Mesenteric fat pad (tissue), 1 donor: ENCODE data around the gene SOX13. TPM values are rescaled to one million over a fixed set of nuclear protein-coding genes. Genes with fewer than 3 reads are reported as not detected.

Experiments used
- DNase-seq: peaks from one replicate; pipeline ENCODE4 v3.0.0-alpha.2; 2020; ENCODE audit warnings: low spot score
- total RNA-seq: library from RNA; stranded (reverse); fragmentation: NEBNext Ultra II Directional; extraction: Animal tissue kit (Norgen Biotek cat#: 25700); gene quantifications from one replicate; pipeline ENCODE4 v1.2.1, GENCODE V29; 2021
- donor health status: DM: yes; HTN: yes; CAD: no.

Gene SOX13
- total RNA-seq, 1 donor from 2014 or later, result 33.1 TPM

DNA sequence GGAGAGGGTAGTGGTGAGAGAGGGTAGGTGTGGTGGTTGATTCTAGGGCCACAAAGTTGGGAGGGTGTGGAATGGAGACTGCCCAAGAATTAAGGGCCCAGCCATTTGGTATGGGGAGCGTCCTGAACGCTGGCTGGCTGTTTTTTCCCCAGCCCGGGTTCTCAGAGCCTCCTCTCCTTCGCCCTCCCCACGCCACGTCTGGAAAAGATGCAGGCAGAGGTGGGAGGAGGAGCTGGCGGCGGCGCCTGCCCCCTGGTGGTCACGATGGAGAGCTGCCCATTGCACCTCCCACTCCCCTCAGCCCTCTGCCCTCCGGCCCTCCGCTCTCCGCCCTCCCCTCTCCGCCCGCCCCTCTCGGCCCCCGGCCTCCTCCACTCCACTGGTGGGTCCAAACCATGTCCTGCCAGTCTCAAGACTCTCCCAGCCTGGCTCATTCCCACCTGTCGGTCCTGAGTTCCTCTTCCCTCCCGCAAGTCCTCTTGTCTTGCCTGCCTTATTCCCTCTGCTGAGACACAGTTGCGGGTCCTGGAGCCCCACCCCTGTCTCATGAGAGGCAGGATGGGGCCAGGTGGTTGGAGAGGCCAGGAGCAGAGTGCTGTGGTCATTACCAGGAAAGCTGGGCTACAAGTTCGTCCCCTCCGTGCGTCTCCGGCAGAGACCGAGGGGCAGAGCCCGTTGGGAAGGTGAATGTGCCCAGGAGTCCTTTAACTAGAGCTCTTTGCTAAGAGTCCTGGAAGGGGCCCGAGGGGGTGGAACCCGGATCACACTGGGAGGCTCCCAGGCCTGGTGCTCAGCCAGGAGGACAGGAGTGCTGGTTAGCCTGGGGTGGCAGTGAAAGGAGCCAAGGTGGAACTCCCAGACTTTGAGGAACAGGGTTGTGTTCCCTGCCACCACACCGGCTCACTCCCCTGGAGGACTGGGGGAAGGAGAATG, 56.3 kb downstream of the SOX13 start:
- no peak for DNase-seq

DNA sequence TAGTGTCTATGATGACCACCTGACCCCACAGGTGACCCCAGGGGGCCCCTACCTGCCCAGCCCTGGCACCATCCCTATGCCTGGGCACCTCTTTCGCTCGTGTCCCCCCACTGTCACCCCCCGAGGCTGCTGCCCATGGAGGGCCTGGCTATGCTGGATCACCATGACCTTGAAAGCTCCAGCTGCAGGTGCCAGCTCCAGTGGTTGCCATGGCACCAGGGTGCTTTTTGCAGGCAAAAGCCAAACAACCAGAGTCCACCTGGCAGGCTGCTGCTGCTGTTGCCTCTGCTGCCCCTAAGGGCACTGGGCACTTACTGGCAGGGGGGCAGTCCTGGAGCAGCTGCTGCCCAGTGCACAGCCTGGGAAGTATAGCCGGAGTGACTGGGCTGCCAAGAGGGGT, 57.3 kb downstream of the SOX13 start:
- DNase-seq, result no peak

DNA sequence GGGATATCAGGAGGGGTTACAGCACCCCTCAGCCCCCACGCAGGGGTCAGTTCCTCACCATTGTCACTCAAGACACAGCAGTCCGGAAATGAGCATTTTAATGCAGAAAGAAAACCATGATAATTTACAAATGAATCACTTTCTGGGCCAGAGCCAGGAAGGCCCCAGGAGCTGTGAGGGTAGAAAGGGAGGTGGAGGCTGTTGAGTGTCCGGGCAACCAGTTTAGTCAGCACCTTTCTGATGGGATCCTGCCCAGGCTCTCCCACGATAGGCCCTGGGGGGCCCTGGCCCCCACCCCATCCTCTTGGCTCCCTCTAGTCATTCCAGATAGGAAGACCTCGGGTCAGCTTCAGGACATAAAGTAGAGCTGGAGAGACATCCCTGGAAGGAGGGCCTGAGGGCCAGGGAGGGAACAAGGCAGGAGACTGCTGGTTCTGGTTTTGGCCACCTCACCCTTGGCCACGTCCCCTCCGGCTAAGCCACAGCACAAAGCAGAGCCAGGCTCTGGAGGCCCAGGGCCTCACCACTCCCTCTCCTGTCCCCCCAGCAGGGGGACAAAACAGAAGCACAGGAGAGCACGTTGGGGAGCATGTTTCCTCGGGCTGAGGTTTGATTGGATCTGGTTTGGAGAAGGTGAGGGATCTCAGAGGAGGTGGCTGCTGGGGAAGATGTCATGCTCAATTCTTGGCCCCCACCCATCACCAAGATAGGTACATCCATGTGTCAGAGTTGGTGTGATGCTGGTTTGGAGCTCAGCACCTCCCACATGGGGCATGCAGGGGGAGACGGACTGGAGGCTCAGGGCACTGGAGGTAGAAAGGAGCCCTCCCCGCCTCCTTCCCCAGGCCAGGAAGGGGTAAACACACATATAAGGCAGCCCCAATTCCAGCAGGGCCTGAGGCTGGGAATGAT, 58.3 kb downstream of the SOX13 start:
- DNase-seq, result no peak

DNA sequence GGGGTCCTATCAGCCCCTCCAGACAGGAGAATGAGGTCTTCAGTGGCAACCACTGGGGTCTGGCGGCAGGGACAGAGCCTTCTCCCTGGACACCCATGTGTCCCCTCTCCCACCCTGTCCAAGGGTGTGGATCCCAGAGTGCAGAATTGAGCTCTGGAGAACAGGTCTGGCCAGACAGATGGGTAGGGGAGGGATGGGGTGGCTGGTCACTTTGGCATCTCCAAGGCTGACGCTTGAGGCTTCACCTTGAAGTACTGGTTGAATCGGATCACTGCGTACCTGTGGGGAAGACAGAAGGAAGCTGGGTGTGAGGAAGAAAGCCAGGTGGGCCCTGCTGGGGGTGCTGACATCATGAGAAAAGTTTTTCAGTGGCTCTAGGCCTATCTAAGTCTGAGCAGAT, 59.1 kb downstream of the SOX13 start:
- no peak for DNase-seq

DNA sequence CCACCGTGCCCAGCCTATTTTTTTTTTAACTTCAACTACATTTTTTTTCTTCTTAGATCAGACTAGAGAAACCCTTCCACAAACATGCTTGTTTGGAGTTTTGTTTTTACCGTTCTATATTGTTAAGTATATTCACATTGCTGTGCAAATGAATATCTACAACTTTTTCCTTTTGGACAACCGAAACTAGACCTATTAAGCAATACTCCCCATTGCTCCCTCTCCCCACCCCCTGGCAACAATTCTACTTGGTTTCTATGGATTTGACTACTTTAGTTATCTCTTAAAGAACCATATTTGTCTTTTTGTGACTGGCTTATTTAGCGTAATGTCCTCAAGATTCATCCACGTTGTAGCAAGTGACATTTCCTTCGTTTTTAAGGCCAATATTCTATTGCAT, 59.8 kb downstream of the SOX13 start:
- DNase-seq, result no peak

DNA sequence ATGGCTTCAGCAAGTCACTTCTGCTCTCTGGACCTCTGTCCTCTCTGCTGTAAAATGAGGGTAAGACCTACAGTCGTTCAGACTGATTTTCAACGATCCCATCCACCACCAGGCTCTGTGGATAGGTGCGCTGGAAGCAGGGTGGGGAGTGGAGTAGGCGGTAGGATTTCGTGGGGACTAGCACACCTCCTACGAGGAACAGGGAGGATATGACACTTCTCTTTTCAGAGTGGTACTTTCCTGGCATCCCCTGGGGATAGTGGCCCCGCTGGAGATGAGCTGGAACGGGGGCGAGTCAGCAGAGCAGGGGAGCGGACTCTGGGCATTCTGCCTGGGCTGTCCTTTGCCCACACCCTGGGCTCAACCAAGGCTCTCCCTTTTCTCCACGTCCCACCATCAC, 61.2 kb downstream of the SOX13 start:
- no peak for DNase-seq

DNA sequence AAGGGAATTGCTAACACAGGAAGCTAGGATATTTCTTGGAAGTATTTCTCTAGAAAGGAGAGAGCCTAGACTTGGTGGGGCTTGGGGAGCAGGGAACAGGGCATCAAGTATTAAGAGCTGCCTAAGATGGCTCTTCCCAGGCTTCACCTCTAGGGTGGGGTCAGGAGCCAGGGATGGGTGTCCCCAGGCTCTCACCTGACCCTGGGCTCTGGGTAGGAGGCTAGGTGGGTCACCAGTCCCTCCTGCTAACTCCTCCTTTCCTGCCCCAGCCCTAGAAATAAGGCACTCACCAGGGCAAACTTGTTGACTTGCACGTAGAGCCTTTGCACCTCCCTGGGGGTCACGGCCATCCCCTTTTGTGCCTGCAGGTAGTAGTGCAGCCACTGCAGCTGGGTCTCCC, 63.9 kb downstream of the SOX13 start:
- DNase-seq, result no peak

DNA sequence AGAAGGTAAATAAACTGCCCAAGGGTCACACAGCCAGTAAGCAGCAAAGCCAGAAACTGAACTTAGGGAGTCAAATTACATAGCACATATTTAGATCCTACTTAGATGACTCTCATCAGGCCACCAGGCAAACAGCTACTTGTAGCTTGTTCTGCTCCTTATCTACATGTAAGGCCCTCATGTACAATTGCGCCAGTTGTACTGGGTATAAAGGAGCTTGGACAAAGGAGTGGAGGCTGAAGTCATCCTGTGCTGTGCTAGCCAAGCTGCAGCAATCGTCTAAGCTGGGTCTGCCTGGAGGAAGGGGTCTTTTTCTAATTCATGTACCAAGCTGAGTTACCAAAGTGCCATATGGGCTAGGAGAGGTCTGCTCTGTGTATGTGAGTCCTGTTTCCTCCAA, 66.2 kb downstream of the SOX13 start:
- no peak for DNase-seq

DNA sequence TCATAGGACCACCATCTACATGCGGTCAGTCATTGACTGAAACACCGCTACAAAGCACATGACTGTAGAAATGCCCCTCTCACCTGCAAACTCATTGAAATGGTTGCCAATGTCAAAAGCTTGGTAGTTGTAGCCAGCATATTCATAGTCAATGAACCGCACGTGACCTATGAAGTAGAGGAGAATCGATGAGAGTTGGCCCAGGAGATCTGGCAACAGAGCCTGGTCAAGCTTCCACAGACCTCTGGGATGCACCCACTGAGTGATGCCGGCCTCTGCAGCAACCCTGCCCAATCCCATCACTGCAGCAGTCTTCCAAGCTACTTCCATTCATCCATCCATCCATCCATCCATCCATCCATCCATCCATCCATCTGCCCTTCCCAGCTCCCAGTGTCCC, 67.0 kb downstream of the SOX13 start:
- no peak for DNase-seq

DNA sequence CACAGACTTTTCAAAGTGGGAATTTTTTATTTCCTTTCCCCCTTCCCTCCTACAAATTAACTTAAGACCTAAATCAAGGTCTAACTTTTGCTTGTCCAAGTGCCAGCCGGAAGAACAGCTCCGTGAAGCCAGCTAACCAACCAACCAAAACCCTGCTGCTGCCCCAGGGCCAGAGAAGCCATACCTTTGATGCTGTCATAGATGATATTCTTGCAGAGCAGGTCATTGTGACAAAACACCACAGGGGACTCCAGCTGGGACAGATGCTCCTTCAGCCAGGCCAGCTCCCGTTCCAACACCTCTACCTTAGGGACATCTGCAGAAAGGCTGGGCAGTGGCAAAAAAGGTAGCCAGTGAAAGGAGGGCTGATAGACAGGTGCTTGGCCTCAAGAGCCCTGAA, 68.2 kb downstream of the SOX13 start:
- no peak for DNase-seq

DNA sequence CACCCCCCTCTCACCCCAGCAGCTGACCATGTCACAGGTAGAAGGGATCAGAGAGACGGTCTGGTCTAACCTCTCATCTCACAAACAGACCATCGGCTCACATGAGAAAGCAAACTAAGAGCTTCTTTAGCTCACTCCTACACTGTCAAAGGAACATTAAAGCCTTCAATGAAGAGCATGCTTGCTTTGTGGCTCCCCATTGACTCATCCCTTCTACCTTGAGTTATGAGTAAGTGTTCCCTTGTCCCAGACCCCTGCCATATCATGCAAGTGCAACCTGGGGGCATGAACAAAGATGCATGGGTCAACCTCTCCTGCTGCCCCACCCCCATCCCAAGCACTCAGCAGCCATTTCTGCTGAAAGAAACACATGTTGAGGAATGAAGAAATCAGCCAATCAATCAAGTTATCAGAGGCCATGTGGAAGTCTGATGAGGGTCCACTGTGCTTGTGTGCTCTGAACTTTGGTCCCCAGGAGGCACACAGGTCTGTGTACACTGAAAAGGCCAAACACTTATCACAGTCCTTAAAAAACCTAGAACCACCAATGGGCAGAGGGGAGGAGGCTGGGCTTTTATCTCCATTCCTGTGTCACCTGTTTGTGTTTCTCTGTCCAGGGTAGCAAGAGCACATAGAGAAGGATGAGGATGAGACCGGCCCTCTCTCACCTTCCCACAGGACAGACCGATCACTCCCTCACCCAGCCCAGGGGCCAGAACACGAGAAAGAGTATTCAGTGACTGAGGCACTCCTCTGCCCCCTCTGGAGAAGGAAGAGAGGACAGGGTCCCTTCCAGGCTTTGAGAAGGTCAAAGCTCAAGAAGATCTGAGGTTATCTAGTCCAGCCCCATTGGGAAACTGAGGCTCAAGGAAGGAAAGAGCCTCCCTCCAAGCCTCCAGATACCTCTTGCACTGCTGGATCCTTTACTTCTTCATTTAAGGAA, 69.4 kb downstream of the SOX13 start:
- no peak for DNase-seq

DNA sequence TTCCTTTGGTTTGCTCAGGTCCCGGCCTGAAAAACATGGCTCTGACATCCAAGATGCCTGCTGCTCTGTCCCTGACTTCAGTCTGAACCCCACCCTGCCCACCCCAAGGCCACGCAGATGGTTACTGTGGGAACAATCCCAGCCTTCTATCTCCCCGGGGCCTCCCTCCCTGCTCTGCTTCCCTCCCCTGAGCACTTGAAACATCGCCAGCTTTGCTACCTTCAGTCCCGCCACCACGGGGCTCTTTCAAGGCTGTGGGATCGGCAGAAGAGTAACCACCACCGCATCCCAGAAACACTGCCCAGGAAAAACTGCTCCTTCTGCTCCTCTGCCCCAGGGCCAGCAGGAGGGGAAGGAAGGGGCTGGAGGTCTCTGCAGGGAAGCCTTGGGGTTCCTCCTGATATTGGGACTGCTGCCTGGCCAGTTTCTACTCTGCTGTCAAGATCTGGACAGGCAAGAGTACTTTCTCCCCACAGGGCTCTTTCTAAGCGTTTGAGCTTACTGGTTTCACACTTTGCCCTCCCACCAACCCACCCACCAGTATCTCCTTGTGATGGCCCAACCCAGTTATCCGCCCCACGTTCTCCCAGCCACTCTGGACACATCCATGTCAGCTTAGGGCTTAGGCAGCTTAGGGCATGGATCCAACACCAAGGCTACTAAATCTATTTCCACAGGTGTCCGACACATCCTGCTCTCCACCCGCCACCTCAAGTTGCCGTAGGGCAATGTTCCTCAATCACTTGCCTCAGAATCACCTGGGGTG, 70.5 kb downstream of the SOX13 start:
- DNase-seq, result no peak

DNA sequence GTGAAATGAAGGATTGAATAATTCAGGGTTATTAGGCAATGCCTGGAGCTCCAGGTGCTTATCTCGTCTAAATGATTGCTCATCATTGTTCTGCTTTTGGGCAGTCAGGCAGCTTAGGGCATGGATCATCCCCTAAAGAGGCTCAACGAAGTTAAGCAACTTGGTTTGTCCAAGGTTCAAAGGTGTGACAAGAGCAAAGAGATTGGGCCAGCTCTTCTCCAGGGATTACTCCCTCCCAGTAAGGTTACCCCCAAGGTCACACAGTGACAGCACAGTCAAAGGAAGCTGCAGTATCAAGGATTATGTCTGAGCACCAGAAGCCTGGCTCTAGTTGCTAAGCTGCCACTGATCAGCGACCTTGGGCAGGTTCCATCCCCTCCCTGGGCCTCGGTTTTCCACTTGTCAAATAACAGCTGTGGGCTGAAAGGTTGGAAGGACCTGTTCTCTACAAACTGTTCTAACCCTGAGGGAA, 72.2 kb downstream of the SOX13 start:
- DNase-seq, result no peak

DNA sequence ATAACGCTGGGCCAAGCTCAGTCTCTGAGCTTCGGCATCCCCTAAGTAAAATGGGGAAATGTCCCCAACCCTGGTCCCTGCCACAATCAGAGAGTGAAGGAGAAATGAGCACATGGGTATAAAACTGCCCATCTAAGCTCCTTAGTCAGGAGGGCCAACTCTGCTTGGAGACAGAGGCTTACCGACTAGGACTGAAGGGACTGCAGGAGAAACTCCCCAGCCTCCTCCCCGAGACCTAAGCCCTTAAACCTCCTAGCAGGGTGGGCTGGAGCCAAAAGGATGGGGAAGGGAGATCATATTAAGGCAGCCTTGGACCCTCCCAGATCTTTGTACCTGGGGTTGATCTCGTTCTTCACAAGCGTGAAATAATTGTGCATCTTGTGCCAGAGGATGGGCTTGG, 73.4 kb downstream of the SOX13 start:
- no peak for DNase-seq

DNA sequence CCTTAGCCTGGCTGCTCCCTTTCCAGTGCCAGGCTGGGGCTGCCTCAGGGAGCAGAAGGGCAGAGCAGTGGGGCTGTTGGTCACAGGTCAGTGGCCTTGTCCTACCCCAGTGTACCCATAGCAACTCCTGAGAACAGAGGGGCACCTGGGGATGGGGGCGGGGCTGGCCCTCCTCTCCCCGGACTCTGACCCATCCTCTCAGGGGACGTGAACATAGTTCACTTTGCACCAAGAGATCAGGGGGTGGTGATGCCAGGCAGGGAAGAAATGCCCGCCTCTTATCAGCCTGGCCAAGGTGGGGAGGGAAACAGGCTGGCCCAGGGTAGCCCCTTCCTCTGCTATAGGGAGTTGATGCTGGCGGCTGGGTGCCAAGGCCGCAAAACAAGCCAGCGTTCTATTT, 74.0 kb downstream of the SOX13 start:
- DNase-seq, result no peak

DNA sequence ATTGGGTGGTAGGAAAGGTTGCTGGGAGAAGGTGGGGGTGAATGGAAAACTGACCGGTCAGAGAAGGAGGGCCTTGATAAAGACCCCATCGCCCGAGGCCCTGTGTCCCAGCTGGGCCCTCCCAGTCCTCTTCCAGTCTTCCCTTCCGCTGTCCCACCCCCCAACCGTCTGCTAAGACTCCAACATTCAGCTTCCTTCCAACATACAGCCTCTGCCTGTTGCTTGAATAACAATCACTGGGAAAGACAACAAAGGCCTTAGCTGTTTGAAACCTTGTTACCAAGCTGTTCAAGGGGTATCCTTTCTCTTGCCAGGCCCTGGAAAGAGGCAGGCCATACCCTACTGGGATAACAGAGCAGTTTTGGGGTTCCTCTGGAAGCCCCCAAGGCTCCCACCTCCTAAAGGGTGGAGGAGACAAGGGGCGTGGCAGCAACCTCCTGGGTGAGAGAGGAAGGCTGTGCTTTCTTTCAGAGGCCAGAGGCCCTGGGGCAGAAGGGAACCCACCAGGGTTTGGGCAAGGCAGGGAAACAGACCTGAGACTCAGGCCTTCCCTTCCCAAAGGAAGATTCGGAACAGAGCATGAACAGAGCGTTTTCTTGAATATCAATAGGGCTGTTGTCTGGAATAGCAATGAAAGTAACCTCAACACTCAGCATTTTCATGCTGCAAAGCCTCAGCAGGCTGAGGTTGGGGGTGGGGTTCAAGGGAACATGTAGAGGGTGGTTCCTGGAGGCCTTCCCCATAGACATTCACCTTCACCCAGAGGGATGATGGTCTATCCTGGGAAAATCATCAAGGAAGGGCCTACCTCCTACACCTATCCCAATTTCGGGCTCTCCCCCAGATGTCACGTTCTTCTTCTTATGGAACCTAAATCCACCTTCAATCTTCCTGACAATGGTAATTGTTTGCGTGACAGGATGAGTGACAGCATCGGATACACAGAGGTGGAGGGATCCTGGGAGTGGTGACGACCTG, 74.8 kb downstream of the SOX13 start:
- DNase-seq, result no peak

DNA sequence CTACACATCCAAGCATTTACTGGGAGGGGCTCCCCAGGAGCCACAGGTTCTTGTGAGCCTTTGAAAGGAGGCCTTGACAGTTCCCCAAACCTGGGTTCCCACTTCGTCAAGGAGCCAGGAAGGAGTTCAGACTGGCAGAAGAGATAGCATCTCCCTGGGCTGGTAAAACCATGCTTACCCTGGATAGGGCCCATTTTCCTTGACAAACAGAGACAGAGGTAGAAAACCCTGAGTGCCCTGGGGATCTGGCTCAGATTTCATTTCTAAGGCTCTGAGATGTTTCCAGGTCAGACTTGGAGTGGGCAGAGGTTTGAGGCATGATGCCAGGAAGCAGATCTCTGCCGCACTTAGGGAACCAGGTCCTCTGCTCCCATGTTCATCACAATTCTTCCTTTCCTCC, 76.2 kb downstream of the SOX13 start:
- DNase-seq, result no peak

DNA sequence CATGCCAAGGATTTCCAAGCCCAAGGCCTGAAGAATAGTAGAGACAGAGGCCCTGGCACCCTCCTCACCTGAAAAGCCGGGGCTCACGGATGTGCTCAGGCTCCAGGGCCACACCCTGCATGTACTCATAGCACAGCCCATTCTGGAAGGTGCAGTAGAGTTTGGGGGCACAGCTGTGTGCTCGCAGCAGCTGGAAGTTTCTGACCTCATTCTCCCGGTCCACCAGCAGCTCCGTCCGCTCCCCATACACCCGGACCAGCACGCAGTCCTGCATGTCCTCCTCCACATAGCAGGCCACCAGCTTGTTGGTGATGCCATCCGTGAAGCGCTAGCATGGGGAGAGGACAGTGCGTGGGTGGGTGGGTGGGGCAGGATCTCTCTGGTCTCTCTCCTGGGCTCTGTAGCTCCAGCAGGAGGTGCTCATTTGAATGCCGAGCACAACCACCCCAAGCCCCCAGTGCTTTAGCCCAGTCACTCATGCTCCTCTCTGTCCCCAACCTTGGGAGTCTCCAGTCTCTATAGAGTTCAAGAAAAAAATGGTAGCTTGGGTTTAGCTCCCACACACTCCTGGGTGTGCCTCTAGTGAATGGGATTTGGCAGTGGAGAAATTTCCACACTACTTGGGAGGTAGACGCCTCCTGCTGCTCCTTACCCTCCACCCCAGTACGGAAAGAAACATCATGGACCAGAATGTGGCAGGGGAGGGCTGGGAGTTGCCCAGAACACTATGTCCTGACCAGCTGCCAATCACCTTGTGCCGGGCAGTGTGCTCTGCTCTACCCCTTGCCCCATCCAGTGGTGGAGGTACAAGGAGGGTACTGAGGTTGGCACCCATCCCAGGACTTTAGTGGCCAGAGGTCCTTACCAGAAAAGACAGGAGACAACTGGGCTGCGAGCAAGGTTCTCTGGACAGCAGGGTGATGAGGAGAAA, 77.0 kb downstream of the SOX13 start:
- no peak for DNase-seq
